NCI-H446 (cell line): ENCODE data around the gene RAB22A.
"Not testable (repeated sequence)": the region's sequence is repeated elsewhere in the genome, so short reads cannot be mapped to it uniquely, and the experiment has no call there.

Experiments
- DNase-seq, 2 experiments: peaks; one replicate each; lab custom pipeline; 2025; lab: John Stamatoyannopoulos, UW

The RAB22A gene

DNA sequence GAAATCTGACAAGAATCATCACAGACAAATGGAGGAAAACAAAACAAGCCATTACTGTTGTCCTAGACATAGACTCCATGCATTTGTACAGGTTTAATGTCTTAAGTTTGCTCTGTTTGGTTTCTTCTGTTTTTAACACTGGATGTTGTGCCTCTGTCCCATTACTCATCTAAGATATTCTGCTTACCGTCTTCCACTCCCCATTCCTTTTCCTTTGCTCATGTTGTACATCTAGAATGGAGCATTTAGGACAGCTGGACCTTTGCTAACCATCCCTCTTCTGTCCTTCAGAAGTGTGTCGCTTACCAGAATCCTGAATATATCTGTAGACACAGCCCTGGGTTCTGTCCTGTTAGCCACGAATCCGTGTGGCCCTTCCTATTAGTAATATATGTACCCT, 35.2 kb downstream of the RAB22A start:
- no peak for DNase-seq

DNA sequence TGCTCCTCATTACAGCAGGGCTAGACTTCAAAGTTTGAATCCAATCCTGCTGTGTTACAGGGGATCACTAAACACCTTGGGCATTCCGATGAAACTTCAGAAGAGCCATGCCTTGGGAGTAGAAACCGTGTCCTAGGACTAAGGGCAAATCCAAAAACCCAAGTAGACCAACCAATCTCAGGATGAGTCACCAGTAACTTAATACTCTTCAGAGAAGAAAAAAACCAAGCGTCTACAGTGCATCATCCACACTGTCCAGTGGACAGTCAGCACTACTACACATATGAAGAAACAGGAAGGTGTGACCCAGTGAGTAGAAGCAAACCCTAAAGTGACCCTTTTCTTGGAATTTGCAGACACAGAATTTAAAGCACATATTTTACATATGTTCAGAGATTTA, 40.1 kb downstream of the RAB22A start:
- no peak for DNase-seq

DNA sequence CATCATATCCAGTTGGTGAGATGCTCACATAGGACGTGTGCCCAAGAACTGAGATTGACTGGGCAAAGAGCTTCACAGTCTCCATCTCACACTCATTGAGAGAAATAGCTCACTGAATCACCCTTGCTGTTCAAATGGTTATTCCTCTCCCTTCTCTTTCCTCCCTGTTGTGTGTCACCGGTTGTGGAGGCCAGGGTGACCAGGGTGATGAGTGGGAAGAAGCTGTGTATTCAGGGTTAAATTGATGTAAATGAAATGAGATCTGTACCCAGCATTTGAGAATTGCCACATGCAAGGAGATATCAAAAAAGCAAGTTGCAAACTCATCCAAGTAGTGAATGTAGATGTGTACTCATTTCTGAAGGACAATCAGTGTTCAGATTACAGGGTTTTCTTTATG, 43.0 kb downstream of the RAB22A start:
- DNase-seq = no peak

DNA sequence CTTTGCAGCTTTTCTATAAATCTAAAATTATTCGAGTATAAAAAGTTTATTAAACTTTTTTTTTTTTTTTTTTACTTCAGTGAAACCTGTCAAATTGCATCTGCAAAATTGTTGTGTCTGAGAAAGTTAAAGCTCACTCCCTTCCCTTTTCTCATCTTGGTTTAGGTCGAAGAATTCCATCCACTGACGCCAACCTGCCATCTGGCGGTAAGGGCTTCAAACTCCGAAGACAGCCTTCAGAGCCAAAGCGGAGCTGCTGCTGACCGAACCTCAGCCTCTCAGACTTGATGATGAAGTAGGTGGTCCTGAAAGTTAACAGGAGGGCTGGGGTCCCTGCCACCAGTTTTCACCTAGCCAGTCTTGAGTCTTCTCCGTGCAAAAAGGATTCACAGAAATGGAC, 49.9 kb downstream of the RAB22A start:
- no peak for DNase-seq

DNA sequence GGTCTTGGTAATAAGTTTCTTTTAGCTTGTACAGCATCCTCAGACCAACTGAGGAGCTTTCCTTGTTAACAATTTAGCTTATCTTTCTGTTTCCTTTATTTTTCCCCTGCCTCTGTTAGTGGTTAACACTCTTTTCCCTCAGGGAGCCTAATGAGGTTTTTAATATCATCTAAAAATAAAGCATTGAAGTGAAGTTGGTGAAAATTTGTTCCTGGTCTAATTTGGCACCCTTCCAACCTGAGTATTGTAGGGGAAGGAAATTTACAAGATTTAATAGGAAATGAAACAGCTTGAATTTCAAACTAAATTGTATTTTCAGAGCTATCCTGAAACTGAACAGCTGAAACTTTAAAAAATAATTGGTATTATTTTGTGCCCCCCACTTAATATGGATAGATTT, 51.4 kb downstream of the RAB22A start:
- DNase-seq = no peak

DNA sequence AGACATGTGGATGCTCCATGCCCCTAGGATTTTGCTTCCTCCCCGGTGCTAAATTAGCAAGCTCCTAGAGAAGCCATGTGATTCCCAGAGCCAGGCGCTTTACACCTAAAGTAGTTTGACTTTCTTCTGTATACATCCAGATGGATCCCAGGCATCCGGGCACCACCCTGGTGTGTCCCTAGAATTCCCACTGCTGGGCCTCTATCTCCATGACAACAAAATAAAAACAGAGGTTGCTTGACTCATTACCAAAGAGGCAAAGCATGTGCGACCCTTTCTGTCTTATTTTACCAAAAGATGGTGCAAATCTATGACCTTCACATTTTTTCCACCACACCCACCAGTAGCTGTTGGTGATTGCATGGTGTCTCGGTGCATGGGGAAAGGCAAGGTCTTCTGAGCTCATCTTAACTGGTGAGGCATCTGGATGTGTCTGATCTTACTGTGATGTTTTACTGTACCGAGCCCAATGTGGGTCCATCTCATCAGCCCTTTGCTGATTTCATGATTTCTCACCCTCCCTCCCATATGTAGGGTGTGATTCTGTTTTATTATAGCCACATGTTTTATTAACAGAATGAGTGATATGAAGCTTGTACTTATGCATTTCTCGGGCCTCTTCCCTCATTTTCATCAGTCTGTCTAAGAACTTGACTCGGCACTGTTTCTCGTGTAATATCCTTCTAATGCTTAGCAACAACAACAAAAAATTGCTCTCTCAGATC, 52.1 kb downstream of the RAB22A start:
- no peak for DNase-seq

DNA sequence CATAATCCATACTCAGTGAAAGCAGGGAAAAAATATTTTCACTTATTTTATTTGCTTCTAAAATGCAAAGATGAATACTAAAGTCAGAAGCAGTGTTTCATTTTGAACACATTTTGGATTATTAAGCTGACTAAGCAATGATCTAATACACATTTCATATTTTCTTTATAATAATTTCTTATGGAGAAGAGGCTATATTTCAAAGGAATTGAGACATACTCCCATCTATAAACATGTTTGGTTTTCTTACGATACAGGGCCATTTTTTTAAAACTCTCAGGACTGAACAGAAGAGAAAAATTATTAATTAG, 52.6 kb downstream of the RAB22A start:
- no peak for DNase-seq

DNA sequence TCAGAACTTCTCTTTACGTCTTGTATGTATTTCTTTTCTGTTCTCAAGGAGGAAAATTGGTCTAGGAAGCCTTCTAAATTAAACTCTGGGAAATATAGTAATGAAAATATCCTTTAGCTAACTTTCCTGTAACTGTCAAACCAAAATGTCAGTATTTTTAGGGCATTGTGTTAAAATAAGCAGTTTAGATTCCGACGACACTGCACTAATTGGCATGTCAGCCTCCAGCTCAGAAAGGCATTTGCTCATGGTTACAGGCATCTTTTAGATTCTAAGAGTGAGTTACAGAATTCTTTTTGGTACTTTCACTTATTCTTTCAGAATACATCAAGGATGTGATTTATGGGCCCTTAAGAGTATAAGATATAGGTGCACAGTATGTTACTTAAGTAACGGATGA, 53.5 kb downstream of the RAB22A start:
- DNase-seq = no peak

DNA sequence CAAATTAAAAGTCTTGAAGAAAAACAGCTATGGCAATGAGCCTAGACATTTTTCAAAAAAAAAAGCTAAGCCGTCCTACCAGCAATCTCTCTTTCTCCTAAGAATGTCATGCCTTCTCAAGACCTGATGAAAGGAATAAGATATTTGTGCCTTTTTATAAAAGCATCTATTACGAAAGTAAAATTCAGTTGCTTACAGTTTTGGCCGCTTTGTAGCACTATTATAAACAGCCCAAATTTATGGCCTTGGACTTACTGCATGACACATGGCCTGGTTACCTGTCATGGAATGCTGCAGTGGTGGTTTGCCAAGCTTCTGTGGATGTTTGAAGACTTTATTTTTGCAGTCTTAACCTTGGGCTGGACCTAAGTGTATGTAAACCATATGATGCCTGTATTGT, 57.4 kb downstream of the RAB22A start:
- DNase-seq = no peak

DNA sequence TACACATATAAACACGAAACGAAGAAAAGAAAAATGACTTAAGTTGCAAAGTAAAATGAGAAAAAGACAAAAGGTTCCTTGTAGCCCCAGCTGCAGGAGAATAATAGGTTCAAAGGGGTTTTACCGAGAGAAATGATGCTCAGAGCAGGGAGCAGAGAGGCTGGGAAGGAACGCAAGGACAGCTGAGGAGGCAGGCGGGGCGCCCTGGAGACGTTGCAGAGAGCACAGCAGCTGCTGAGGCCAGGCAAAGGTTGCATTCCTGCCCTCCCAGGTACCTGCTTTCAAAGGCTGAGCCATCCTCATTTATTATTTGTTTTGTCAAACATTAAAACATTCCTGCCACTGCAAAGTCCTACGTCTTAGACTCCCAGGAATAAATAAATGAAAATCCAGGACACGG, 63.3 kb downstream of the RAB22A start:
- DNase-seq = no peak

DNA sequence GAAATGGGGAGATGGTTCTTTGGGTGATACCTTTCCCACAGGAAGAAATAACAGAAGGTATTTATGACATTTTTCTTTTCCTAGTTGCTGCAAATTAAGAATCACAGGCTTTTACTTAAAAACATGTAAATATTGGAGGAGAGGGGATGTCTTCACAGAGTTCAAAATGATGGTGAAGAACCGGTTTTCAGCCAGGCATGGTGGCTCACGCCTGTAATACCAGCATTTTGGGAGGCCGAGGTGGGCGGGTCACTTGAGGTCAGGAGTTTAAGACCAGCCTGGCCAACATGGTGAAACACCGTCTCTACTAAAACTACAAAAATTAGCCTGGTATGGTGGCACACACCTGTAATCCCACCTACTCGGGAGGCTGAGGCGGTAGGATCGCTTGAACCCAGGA, 63.8 kb downstream of the RAB22A start:
- not testable (repeated sequence) for DNase-seq

DNA sequence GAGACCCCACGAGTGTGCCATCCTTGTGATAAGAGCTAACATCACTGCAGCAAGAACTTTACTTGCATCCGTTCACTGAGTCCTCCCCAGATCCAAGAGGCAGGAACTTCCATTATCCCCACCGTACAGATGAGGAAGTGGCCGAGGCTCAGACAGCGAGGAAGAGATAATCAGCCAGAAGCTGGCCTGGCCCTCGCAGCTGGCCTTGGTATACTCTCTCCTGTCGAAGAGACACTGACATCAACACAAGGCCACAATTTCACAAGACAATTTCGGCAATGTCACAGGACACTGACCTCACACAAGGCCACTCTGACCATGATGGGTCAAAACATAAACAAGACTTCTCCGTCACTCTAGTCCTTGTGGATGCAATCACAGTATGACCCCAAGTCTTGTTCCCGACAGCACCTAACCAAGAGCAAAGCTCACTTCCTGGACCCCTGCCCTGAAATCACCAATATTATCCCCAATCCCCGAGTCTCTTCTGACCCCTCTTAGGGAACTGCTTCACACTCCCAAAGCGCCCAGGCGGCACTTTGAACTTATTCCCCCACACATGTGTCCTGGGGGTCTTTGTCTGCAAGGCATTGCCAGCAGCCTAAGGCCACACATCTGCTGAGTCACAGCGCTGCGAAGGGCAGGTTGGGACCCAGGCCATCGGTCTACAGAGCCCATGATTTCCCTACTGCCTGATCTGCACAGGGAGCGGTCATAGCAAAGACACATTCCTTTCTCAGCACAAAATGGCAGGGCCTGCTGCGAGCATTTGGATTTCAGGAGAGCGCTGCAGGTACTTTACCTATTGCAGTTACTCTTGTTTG, 64.7 kb downstream of the RAB22A start:
- no peak for DNase-seq

DNA sequence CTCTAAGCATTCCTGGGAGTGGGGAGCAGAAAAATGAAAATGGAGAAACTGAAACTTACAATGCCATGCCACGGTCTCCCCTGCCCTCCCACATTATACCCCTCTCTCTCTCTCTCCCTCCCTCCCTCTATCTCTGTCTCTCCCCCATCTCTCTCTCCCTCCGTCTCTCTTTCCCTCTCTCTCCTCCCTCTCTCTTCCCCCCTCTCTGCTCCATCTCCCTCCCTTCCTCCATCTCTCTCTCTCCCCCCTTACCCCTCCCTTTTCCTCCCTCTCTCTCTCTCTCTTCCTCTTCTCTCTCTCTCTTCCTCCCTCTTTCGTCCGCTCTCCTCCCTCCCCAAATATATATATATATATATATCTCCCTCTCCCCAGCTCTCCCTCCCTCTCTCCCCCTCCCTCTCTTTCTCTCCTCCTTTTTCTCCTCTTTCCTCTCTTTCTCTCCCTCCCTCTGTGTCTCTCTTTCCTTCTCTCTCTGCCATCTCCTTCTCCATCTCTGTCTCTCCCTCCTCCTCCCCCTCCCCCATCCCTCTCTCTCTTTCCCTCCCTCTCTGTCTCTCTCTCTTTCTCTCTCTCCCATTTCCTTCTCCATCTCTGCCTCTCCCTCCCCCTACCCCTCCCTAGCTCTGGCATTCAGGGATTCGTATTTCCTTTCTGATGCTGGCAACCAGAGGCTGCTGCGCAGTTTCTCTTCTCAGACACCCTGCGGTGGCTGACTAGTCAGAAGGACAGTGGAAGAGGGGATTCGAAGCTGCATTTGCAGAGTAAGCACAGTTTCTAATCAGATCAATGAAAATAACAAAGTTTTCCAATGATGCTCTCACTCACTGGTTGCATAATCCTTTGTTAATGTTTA, 65.6 kb downstream of the RAB22A start:
- no peak for DNase-seq

DNA sequence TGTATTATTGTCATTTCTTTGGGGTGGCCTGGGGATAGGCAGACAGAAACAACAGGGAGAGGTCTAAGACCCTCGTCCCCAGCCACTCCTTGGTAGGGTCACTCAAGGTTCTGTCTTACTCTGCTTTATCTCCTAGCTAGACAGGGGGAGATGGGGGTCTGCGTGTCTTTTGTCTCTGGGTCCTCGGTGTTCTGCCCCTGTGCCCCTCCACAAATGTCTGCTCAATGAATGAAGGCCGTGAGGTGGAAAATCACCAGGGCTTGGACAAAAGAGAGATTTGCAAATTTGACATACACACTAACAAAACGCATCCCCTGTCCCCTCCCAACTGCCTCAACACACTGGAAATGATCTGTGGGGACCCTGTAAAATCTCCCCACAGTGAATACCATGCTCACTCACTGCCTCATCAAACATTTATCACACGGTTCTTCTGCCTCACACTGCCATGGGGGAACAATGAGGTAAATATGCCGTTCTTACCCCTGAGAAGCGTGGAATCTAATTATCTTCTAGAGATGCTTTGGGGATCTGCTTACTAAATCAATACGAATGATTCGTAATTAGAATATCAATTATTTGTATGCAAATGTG, 66.3 kb downstream of the RAB22A start:
- no peak for DNase-seq

DNA sequence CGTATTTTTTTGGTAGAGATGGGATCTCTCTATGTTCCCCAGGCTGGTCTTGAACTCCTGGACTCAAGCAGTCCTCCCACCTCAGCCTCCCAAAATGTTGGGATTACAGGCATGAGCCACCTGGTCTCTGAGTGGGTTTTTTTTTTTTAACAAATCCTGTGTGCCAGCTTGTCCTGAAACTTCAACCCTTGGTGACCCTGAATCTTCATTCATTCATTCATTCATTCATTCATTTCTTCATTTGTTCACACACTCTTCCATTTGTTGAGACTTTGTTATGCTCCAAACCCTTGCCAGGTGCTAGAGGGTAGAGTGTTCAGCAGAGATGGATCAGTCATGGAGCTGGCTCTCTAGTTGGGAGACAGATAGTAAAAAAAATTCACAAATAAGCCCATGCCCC, 67.5 kb downstream of the RAB22A start:
- no peak for DNase-seq

DNA sequence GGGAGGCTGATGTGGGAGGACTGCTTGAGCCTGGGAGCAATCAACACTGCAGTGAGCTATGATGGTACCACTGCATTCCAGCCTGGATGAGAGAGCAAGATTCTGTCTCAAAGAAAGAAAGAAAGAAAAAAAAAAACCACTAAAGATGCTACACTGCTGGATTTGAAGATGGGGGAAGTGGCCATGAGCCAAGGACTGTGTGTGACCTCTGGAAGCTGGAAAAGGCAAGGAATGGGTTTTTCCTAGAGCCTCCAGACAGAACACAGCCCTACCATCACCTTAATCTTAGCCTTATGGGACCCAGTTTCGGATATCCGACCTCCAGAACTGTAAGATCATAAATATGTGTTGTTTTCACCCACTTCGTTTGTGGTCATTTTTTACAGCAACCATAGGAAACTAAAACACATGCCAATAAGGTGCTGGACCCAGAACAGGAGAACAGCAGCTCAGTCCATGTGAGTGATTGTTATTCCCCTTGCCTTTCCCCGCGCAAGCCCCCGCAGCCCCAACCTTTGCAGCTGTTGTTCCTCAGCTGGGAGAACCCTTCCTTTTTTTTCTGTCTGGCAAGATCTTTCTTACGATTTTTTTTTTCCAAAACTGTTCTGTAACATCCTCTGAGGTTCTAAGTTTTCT, 68.4 kb downstream of the RAB22A start:
- no peak for DNase-seq

DNA sequence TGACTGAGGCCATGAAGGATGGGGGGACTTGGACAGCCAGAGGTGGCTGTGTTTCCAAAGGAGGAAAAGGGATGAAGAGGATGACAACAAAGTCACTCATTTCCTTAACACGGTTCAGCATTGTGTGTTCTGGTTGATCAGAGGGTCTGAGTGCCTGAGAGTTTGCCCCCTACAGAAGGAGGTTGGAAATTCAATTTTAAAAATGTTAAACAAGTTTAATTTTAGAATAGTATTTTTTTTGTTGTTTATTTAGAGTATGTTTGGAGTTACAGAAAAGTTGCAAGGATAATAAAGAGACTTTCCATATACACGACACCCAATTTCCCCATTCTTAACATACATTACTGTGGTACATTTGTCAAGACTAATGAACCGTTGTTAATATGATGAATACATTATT, 69.2 kb downstream of the RAB22A start:
- DNase-seq = no peak

DNA sequence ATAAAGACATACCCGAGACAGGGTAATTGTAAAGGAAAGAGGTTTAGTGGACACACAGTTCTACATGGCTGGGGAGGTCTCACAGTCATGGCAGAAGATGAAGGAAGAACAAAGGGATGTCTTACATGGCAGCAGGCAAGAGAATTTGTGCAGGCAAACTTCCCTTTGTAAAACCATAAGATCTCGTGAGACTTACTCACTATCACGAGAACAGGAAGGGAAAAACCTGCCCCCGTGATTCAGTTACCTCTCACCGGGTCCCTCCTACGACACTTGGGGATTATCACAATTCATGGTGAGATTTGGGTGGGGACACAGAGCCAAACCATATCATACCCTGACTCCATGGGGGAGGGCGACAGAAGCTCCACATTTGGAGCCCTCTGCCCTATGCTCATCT, 72.1 kb downstream of the RAB22A start:
- DNase-seq = no peak

DNA sequence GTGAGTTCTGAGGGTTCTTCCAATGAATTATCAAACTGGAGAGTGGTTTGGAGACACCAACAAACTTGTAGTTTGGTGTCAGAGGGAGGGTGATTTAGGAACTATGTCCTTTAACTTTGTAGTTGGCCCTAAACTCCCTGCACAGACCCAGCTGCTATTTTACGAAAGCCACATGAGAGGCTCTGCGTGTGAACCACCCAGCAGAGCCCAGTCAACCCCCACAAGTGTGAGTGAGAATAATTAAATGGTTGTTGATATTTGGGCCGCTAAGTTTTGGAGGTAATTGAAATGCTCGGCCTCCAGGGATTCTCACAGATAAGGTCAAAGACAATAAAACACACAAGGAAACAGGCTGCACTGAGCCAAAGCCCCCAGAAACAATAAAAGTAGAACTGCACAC, 72.6 kb downstream of the RAB22A start:
- DNase-seq = no peak

DNA sequence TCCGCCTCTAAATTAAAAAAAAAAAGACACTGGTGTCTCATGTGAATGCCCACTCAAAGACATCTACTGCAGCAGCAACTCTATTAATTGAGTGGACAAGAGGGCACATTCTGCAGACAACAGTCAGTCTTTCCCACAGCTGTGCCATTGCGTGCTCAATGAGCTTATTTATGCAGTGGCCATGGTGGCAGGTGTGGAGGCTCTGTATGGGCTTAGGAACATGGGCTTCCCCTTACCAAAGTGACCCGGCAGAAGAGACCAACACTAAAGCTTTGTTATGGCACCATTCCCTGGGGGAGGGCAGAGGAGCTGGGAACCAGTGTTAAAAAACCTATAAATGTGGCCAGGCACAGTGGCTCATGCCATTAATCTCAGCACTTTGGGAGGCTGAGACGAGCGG, 75.3 kb downstream of the RAB22A start:
- no peak for DNase-seq

DNA sequence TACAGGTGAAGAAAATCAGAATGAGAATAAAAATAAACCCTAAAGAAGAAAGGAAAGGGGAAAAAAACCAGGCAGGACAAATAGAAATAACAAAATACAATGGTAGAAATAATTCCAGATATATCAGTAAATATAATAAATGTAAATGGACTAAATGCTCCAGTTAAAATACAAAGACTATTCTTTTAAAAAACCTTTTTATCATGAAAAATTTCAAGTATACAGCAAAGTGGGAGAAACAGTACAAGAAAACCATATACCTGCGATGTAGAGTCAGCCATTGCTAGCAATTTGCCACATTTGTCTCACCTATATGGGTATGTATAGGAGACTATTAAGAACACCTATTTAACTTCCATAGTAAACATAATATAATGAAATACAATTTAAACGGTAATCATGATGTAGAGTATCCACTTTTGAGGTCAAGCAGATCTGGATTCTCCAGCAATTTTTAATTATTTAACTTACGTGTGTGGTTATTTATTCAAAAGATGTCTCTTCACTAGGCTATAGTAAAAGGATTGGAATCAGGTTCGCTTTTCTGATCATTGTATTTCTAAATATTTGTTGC, 78.6 kb downstream of the RAB22A start:
- DNase-seq = no peak

DNA sequence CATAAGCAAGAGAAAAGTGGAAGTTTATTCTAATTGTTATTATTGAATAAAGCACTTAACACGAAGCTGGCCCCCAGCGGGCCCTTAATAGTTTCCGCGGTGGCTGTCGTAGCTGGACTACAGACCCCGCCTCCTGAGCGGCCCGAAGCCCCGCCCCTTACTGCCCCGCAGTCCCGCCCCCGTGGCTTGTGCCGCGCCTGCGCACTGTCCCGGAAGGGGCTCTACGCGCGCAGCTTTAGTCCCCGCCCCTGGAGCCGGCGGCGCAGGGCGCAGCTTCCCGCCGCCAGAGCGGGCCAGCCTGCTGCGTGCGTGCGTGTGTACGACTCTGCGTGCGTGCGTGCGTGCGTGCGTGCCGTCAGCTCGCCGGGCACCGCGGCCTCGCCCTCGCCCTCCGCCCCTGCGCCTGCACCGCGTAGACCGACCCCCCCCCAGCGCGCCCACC, 79.4 kb downstream of the RAB22A start, which contains the start of gene VAPB:
VAPB (plus strand) TSS at position 348 of the 442 bp plus-strand sequence. CDS start 231 bp downstream, outside the sequence.
- peak; percentile 87 to 98 for DNase-seq
